MM.1S (cell line): ENCODE measurements around the gene MRPL43.

ENCODE experiments used
- CTCF ChIP-seq: fragments of 300-600 bp; sonication (generic); IDR thresholded peaks from 2 replicates; pipeline ENCODE4 v1.5.1; 2016; ENCODE audit warnings: antibody characterized with exemption, low read length, mixed read lengths
- EZH2 ChIP-seq: fragments of 300-600 bp; sonication (generic); optimal IDR thresholded peaks from 2 replicates; pipeline ENCODE3; 2017; ENCODE audit warnings: low read depth, mild to moderate bottlenecking, antibody characterized with exemption, low read length, mixed read lengths

- TF ChIP-seq CTCF (no peak), EZH2 (no peak)
These were observed 39.9 kb upstream of the MRPL43 start for GRCh38 chr10:101027106-101027720.
